Dedifferentiated amniotic fluid mesenchymal stem cell (primary cell): ENCODE results near the gene FRMD8.
"Not testable (repeated sequence)": the region's sequence is repeated elsewhere in the genome, so short reads cannot be mapped to it uniquely, and the experiment has no call there.

Source experiments
- DNase-seq: peaks from one replicate; pipeline ENCODE4 v3.0.0-alpha.2; 2016; ENCODE audit errors: extremely low spot score

The FRMD8 gene

GRCh38 chr11:65413077-65413664, 26.7 kb downstream of the FRMD8 start:
- DNase-seq: not testable (repeated sequence)

GRCh38 chr11:65414776-65415498, 28.5 kb downstream of the FRMD8 start:
- no peak for DNase-seq

GRCh38 chr11:65415499-65416340, 29.3 kb downstream of the FRMD8 start:
- DNase-seq: no peak

GRCh38 chr11:65416341-65416824, 29.9 kb downstream of the FRMD8 start:
- peak; percentile 80 for DNase-seq

GRCh38 chr11:65416841-65417701, 30.6 kb downstream of the FRMD8 start:
- no peak for DNase-seq

GRCh38 chr11:65417702-65418430, 31.4 kb downstream of the FRMD8 start:
- DNase-seq: no peak

- no peak for DNase-seq
These were observed 31.9 kb downstream of the FRMD8 start for GRCh38 chr11:65418431-65418680.

GRCh38 chr11:65418681-65419459, 32.4 kb downstream of the FRMD8 start:
- DNase-seq: peak; percentile 94

GRCh38 chr11:65419460-65419771, 33.0 kb downstream of the FRMD8 start:
- DNase-seq: no peak

- DNase-seq: peak; percentile 84
These were observed 33.5 kb downstream of the FRMD8 start for GRCh38 chr11:65419772-65420481.

GRCh38 chr11:65420506-65420905, 34.1 kb downstream of the FRMD8 start:
- DNase-seq: no peak

GRCh38 chr11:65420979-65421793, 34.7 kb downstream of the FRMD8 start:
- peak; percentile 95 for DNase-seq

- peak; percentile 96 for DNase-seq
These were observed 35.6 kb downstream of the FRMD8 start for GRCh38 chr11:65421794-65422632.

- DNase-seq: peak; percentile 91
These were observed 36.4 kb downstream of the FRMD8 start, which contains the start of gene NEAT1 for GRCh38 chr11:65422633-65423515. Gene NEAT1, plus strand, starts transcription at chr11:65422798.

GRCh38 chr11:65423516-65424204, 37.2 kb downstream of the FRMD8 start:
- no peak for DNase-seq
